Mesodermal cell (in vitro differentiated cells): ENCODE data around the gene ZMYND19.
A peak's percentile ranks its signal among the peaks of the same experiment; 100 is the strongest.
"Not testable (repeated sequence)": the region's sequence is repeated elsewhere in the genome, so short reads cannot be mapped to it uniquely, and the experiment has no call there.

Experiments used
- H3K27ac ChIP-seq: 2 replicates; pipeline ENCODE4 v1.7.0; 2013; ENCODE audit warnings: mild to moderate bottlenecking, low read depth, low read length, moderate library complexity; ENCODE audit not compliant: severe bottlenecking
- H3K36me3 ChIP-seq: 2 replicates; pipeline ENCODE4 v1.7.1; 2013; ENCODE audit warnings: mild to moderate bottlenecking, low read length, moderate library complexity; ENCODE audit not compliant: control insufficient read depth, insufficient read depth
- H3K4me1 ChIP-seq: one replicate; pipeline ENCODE4 v1.7.1; 2013; ENCODE audit warnings: mild to moderate bottlenecking, low read length; ENCODE audit not compliant: insufficient read depth, control insufficient read depth, poor library complexity, severe bottlenecking
- H3K4me3 ChIP-seq: 2 replicates; pipeline ENCODE4 v1.7.0; 2013; ENCODE audit warnings: low read length, control low read depth, mild to moderate bottlenecking; ENCODE audit not compliant: insufficient read depth, poor library complexity, severe bottlenecking; ENCODE audit errors: extremely low read depth
- H3K9me3 ChIP-seq: 2 replicates; pipeline ENCODE4 v1.7.1; 2013; ENCODE audit warnings: mild to moderate bottlenecking, low read length, moderate library complexity; ENCODE audit not compliant: control insufficient read depth
- WGBS, 2 experiments: methylation state at CpG; one replicate each; pipeline ENCODE4 v1.1.5; 2013; ENCODE audit warnings: missing lambda C conversion rate in 2 of 2; ENCODE audit not compliant: insufficient coverage in 2 of 2; 5-methylcytosine and 5-hydroxymethylcytosine counted together

ZMYND19 gene

GRCh38 chr9:137626464-137626863, 36.2 kb upstream of the ZMYND19 start:
- Histone ChIP-seq H3K4me3 (no peak overlapping the region), H3K36me3 (peaks cover 23% of the 10 kb centered on the region)
- 100% methylated on average over 1 of the region's 4 CpGs for WGBS, 2 experiments

GRCh38 chr9:137622211-137622610, 31.9 kb upstream of the ZMYND19 start:
- H3K27ac ChIP-seq, H3K4me3 ChIP-seq, H3K4me1 ChIP-seq, H3K9me3 ChIP-seq: not testable (repeated sequence)
- WGBS, 2 experiments, result 92 to 95% methylated on average over 4 to 7 of the region's 8 CpGs
- peaks cover 34% of the 10 kb centered on the region for H3K36me3 ChIP-seq

More at GRCh38 chr9:137626464-137626863, 36.2 kb upstream of the ZMYND19 start:
- no peak overlapping the region for H3K27ac ChIP-seq
- no peaks in the 10 kb centered on the region for H3K4me1 ChIP-seq
- H3K9me3 ChIP-seq, result no peaks in the 10 kb centered on the region

GRCh38 chr9:137621131-137621757, 30.9 kb upstream of the ZMYND19 start:
- Histone ChIP-seq H3K36me3 (peaks cover 34% of the 10 kb centered on the region), H3K4me1 (peaks cover 6% of the 10 kb centered on the region), H3K27ac (no peak overlapping the region), H3K4me3 (no peak overlapping the region), H3K9me3 (no peaks in the 10 kb centered on the region)
- WGBS, 2 experiments, result 86 to 91% methylated on average over 5 of the region's 6 CpGs

DNA sequence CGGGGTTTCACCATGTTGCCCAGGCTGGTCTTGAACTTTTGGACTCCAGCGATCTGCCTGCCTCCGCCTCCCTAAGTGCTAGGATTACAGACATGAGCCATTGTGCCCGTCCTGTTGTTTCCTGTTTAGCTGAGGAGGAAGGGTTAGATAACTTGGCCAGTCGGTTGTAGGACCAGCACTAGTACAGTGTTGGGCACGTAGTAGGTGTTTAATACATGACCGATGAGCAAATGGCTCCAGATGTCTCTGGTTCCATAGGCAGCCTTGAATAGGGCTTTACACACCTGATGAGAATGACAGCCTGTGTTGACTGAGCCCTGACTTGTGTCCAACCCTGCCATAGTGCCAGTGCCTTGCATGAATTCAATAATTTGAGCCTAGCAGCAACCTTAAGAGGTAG, 30.3 kb upstream of the ZMYND19 start:
- no peak overlapping the region for H3K27ac ChIP-seq
- 91 to 93% methylated on average over 7 of the region's 7 CpGs for WGBS, 2 experiments
- H3K4me3 ChIP-seq, result peak overlapping the region; percentile 89

GRCh38 chr9:137620048-137620405, 29.7 kb upstream of the ZMYND19 start:
- Histone ChIP-seq H3K36me3 (peaks cover 42% of the 10 kb centered on the region), H3K9me3 (no peaks in the 10 kb centered on the region), H3K4me3 (peak overlapping the region; percentile 89), H3K4me1 (peaks cover 6% of the 10 kb centered on the region), H3K27ac (no peak overlapping the region)
- WGBS, 2 experiments, result 67 to 86% methylated on average over 1 of the region's 4 CpGs

More for the DNA sequence above, 30.3 kb upstream of the ZMYND19 start:
- Histone ChIP-seq H3K9me3 (no peaks in the 10 kb centered on the region), H3K36me3 (peaks cover 37% of the 10 kb centered on the region), H3K4me1 (peaks cover 6% of the 10 kb centered on the region)

- no peaks in the 10 kb centered on the region for H3K9me3 ChIP-seq
Observed at GRCh38 chr9:137619240-137620047, 29.1 kb upstream of the ZMYND19 start.

GRCh38 chr9:137618105-137619067, 28.1 kb upstream of the ZMYND19 start, which contains the start of gene EHMT1:
TSS of gene EHMT1 (plus strand) at chr9:137619005. CDS start at chr9:137619029, 24 bp downstream.
- WGBS, 2 experiments, result 1 to 3% methylated on average over 26 to 55 of the region's 94 CpGs
- H3K36me3 ChIP-seq, result peaks cover 43% of the 10 kb centered on the region
- peak within 1 kb of the TSS; percentile 92 for H3K27ac ChIP-seq
- H3K4me3 ChIP-seq, result peak within 1 kb of the TSS; percentile 99
- no peaks in the 10 kb centered on the region for H3K9me3 ChIP-seq
- peaks cover 6% of the 10 kb centered on the region for H3K4me1 ChIP-seq

More at GRCh38 chr9:137619240-137620047, 29.1 kb upstream of the ZMYND19 start:
- peak overlapping the region; percentile 89 for H3K4me3 ChIP-seq
- peak overlapping the region; percentile 81 for H3K27ac ChIP-seq
- WGBS, 2 experiments, result 3 to 5% methylated on average over 27 to 34 of the region's 58 CpGs
- peaks cover 6% of the 10 kb centered on the region for H3K4me1 ChIP-seq
- peaks cover 42% of the 10 kb centered on the region for H3K36me3 ChIP-seq

DNA sequence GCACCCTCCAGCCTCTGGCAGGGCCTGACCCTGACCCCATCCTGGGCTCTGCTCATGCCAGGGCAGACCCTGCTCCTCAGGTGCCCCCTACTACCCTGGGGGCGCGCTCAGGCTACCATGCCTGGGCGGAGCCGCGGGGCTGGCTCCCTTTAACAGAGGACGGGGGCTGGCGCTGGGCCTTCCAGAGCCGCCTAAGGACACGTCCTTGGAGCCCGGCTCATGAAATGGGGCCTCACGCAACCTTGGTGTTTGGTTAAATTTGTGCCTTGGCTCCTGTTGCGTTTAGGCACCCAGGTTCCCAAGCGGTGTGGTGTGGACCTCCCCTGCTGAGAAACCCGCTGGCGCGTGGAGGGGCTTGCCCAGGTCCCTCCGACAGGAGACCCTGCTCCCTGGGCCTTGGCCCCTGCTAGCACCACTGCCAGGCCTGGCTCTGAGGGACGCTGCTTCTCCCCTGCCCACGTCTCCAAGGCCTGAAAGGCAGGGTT, 25.1 kb upstream of the ZMYND19 start:
- Histone ChIP-seq H3K36me3 (peaks cover 26% of the 10 kb centered on the region), H3K27ac (no peak overlapping the region), H3K4me3 (no peak overlapping the region), H3K4me1 (peaks cover 23% of the 10 kb centered on the region), H3K9me3 (no peaks in the 10 kb centered on the region)
- 95 to 96% methylated on average over 18 to 19 of the region's 19 CpGs for WGBS, 2 experiments

DNA sequence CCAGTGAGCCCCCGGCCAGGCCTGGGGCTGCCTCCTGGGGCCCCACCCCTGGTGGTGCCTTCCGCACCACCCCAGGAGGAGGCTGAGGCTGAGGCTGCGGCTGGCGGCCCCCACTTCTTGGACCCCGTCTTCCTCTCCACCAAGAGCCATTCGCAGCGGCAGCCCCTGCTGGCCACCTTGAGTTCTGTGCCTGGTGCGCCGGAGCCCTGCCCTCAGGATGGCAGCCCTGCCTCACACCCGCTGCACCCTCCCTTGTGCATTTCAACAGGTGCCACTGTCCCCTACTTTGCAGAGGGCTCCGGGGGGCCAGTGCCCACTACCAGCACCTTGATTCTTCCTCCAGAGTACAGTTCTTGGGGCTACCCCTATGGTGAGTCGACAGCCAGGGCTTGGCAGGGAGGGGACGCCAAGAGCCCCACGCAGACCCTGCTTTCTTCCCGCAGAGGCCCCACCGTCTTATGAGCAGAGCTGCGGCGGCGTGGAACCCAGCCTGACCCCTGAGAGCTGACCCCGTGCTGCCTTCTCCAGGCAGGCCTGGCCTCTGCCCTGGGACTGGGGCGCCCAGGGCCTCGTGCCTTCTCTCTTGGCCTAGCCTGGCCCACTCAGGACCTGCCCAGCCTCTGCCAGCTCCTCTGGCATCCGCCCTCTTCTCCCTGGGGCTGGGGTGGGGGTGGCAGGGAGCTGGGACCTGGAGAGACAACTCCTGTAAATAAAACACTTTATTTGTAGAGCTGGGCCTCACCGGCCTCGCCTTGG, 24.5 kb upstream of the ZMYND19 start:
- H3K27ac ChIP-seq, result no peak overlapping the region
- H3K9me3 ChIP-seq, result no peaks in the 10 kb centered on the region
- H3K4me3 ChIP-seq, result no peak overlapping the region
- H3K36me3 ChIP-seq, result peaks cover 24% of the 10 kb centered on the region
- 94 to 97% methylated on average over 24 of the region's 25 CpGs for WGBS, 2 experiments
- H3K4me1 ChIP-seq, result peaks cover 23% of the 10 kb centered on the region
